Body of pancreas (tissue), 4 donors: Measurements from ENCODE around the gene EEF1AKMT3.

Source experiments
- POLR2A ChIP-seq, 3 donors: fragments of 450-650 bp; IDR thresholded peaks; one replicate each; pipeline ENCODE4 v1.6.1; 2016; ENCODE audit warnings: antibody characterized with exemption in 3 of 3, mild to moderate bottlenecking in 2 of 3
- TF ChIP-seq, protein P1 (sequence below), 7 experiments: fragments of 450-650 bp in 4 of 7; fragments of 200-600 bp in 3 of 7; sonication (generic) in 3 of 7; IDR thresholded peaks; one replicate each; pipeline ENCODE4 v1.5.1; 2016 to 2019; ENCODE audit warnings: antibody characterized with exemption in 7 of 7

DNA sequence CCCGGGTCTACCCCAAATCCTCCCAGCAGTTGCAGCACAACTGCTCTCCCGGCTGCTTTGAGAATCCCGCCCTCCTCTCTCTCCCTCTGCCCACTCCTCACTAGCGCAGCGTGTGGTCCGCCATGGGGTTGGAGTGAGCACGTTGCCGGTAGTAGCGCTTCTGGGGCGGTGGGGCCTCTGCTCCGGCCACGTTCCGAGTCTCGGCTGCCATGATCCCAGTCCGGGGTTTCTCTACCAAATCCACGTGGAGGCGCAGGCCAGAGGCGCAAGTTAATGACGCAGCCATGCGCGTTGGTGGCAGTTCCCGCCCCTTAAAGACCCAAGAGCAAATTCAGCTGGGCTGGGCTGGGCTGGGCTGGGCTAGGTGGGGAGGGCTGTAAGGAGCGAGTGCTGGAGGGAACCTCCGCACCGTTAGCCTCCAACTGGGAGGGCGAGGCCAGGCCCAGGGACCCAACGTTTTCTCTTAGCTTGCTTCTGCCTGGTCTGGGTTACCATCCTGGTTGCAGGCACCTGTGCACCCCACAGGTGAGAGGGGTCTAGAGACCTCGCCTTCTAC, 463 bp upstream of the EEF1AKMT3 start, which contains the start of gene METTL1:
- TF ChIP-seq POLR2A (IDR thresholded peaks at IDR 0.05), result peak; percentile 42 to 89 (median 82)
- TF ChIP-seq, protein P1, sequence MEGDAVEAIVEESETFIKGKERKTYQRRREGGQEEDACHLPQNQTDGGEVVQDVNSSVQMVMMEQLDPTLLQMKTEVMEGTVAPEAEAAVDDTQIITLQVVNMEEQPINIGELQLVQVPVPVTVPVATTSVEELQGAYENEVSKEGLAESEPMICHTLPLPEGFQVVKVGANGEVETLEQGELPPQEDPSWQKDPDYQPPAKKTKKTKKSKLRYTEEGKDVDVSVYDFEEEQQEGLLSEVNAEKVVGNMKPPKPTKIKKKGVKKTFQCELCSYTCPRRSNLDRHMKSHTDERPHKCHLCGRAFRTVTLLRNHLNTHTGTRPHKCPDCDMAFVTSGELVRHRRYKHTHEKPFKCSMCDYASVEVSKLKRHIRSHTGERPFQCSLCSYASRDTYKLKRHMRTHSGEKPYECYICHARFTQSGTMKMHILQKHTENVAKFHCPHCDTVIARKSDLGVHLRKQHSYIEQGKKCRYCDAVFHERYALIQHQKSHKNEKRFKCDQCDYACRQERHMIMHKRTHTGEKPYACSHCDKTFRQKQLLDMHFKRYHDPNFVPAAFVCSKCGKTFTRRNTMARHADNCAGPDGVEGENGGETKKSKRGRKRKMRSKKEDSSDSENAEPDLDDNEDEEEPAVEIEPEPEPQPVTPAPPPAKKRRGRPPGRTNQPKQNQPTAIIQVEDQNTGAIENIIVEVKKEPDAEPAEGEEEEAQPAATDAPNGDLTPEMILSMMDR (IDR thresholded peaks at IDR 0.05), result peak in 2 of 7 experiments; percentile 6 to 17
